ENCODE data around the gene STAT3. TPM values are rescaled to one million over a fixed set of nuclear protein-coding genes. Genes with fewer than 3 reads are reported as not detected.

The STAT3 gene
- total and polyA plus RNA-seq, 2 of the 13 experiments (the other 11 are each of a cell fraction or from before 2014, with no cell fraction given): 61.8 to 62.4 TPM

DNA sequence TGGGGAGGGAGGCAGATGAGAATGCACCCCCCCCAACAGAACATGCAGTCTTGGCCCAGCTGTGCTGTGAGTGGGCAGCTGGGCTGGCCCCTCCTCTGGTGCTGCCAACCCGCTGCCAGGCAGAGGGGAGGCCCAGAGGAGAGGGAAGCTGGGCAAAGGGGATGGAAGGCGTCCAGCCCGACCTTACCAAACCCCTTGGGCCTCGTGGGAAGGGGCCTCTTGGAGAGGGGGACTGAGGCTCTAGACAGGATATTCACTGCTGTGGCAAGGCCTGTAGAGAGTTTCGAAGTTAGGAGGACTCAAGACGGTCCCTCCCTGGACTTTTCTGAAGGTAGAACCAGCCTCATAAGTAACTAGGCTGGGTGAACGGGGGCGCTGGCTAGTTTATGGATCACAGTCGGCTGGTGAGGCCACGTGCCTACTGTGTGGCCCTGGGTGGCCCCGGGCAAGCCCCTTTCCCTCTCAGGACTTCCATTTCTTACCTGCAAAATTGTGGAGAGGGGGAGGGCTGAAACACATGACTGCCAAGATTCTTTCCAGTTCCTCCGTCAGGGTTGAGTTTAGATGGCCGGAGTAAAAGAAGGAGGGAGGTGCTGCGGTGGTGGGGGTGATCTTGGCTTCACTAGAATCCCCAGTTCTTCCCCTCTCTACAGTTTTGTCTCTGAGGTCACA lies 100.8 kb downstream of the STAT3 start (continued):
- TF ChIP-seq ZNF138 (CRISPR knock-in tag; IDR thresholded peaks at IDR 0.05; ENCODE audit: low read depth) (no peak), PCBP1 (IDR thresholded peaks at IDR 0.05; ENCODE audit: borderline replicate concordance, low read depth, low read length) (no peak), ZFP36 (IDR thresholded peaks at IDR 0.05; ENCODE audit: borderline replicate concordance, low read depth, low read length, partially characterized antibody) (no peak), ZNF781 (CRISPR knock-in tag; IDR thresholded peaks at IDR 0.05; ENCODE audit: borderline replicate concordance, not compliant biosample characterization) (no peak), ZNF354B (CRISPR knock-in tag; IDR thresholded peaks at IDR 0.05) (no peak), FLYWCH1 (CRISPR knock-in tag; IDR thresholded peaks at IDR 0.05) (no peak), KMT2A (CRISPR knock-in tag; IDR thresholded peaks at IDR 0.05) (no peak), KDM3A (CRISPR knock-in tag; IDR thresholded peaks at IDR 0.05; ENCODE audit: low read depth) (no peak), REL (CRISPR knock-in tag; conservative IDR thresholded peaks at IDR 0.05) (no peak), ZFYVE20 (CRISPR knock-in tag; IDR thresholded peaks at IDR 0.05; ENCODE audit: borderline replicate concordance, low read depth) (0 out of 2 replicates have a peak, but pooled peaks have one; percentile 2), ZFP82 (CRISPR knock-in tag; IDR thresholded peaks at IDR 0.05; ENCODE audit: borderline replicate concordance) (no peak), POGZ (CRISPR knock-in tag; IDR thresholded peaks at IDR 0.05) (no peak), PHF20 (CRISPR knock-in tag; IDR thresholded peaks at IDR 0.05) (0 out of 2 replicates have a peak, but pooled peaks have one; percentile 15), MAX (IDR thresholded peaks at IDR 0.05) (peak; percentile 37; the same call in 1 of the 2 replicates)
- TF ChIP-seq, protein P1, sequence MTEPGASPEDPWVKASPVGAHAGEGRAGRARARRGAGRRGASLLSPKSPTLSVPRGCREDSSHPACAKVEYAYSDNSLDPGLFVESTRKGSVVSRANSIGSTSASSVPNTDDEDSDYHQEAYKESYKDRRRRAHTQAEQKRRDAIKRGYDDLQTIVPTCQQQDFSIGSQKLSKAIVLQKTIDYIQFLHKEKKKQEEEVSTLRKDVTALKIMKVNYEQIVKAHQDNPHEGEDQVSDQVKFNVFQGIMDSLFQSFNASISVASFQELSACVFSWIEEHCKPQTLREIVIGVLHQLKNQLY (CRISPR knock-in tag; IDR thresholded peaks at IDR 0.05): peak; percentile 45; the same call in 1 of the 2 replicates
- TF ChIP-seq, protein P2, sequence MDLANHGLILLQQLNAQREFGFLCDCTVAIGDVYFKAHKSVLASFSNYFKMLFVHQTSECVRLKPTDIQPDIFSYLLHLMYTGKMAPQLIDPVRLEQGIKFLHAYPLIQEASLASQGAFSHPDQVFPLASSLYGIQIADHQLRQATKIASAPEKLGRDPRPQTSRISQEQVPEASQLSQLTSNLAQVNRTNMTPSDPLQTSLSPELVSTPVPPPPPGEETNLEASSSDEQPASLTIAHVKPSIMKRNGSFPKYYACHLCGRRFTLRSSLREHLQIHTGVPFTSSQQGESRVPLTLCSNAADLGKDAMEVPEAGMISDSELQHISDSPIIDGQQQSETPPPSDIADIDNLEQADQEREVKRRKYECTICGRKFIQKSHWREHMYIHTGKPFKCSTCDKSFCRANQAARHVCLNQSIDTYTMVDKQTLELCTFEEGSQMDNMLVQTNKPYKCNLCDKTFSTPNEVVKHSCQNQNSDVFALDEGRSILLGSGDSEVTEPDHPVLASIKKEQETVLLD (CRISPR knock-in tag; IDR thresholded peaks at IDR 0.05; ENCODE audit: low read depth): no peak
- TF ChIP-seq, protein P3, sequence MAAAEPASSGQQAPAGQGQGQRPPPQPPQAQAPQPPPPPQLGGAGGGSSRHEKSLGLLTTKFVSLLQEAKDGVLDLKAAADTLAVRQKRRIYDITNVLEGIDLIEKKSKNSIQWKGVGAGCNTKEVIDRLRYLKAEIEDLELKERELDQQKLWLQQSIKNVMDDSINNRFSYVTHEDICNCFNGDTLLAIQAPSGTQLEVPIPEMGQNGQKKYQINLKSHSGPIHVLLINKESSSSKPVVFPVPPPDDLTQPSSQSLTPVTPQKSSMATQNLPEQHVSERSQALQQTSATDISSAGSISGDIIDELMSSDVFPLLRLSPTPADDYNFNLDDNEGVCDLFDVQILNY (CRISPR knock-in tag; conservative IDR thresholded peaks at IDR 0.05): no peak
- TF ChIP-seq, protein P4, sequence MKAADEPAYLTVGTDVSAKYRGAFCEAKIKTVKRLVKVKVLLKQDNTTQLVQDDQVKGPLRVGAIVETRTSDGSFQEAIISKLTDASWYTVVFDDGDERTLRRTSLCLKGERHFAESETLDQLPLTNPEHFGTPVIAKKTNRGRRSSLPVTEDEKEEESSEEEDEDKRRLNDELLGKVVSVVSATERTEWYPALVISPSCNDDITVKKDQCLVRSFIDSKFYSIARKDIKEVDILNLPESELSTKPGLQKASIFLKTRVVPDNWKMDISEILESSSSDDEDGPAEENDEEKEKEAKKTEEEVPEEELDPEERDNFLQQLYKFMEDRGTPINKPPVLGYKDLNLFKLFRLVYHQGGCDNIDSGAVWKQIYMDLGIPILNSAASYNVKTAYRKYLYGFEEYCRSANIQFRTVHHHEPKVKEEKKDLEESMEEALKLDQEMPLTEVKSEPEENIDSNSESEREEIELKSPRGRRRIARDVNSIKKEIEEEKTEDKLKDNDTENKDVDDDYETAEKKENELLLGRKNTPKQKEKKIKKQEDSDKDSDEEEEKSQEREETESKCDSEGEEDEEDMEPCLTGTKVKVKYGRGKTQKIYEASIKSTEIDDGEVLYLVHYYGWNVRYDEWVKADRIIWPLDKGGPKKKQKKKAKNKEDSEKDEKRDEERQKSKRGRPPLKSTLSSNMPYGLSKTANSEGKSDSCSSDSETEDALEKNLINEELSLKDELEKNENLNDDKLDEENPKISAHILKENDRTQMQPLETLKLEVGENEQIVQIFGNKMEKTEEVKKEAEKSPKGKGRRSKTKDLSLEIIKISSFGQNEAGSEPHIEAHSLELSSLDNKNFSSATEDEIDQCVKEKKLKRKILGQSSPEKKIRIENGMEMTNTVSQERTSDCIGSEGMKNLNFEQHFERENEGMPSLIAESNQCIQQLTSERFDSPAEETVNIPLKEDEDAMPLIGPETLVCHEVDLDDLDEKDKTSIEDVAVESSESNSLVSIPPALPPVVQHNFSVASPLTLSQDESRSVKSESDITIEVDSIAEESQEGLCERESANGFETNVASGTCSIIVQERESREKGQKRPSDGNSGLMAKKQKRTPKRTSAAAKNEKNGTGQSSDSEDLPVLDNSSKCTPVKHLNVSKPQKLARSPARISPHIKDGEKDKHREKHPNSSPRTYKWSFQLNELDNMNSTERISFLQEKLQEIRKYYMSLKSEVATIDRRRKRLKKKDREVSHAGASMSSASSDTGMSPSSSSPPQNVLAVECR (CRISPR knock-in tag; IDR thresholded peaks at IDR 0.05; ENCODE audit: borderline replicate concordance): no peak
